ENCODE results near the gene SRGAP3. TPM values are rescaled to one million over a fixed set of nuclear protein-coding genes. Genes with fewer than 3 reads are reported as not detected.

The SRGAP3 gene
- total and polyA plus RNA-seq, 2 experiments from 2014 or later = 6.0 to 15.7 TPM

- Histone ChIP-seq H3K4me1 (ENCODE audit: low read depth) (peaks cover 1% of the 10 kb centered on the region), H3K4me3 (no peak overlapping the region), H3K27ac (no peak overlapping the region), H3K27me3 (no peaks in the 10 kb centered on the region), H3K9me3 (ENCODE audit: low read depth) (peaks cover 3% of the 10 kb centered on the region), H3K36me3 (no peaks in the 10 kb centered on the region)
- TF ChIP-seq CTCF (IDR thresholded peaks at IDR 0.05; ENCODE audit: low read depth, low read length) = no peak
- peak in 1 of 2 donors; percentile 59 for DNase-seq (ENCODE audit: low read depth in 1 of 2, low spot score in 1 of 2)
Observed at GRCh38 chr3:9153904-9154619, 95.4 kb downstream of the SRGAP3 start.

GRCh38 chr3:9151240-9151639 lies 98.2 kb downstream of the SRGAP3 start:
- no peaks in the 10 kb centered on the region for H3K36me3 ChIP-seq
- H3K27me3 ChIP-seq = no peaks in the 10 kb centered on the region
- H3K9me3 ChIP-seq (ENCODE audit: low read depth) = peaks cover 3% of the 10 kb centered on the region
- H3K27ac ChIP-seq = no peak overlapping the region
- TF ChIP-seq CTCF (IDR thresholded peaks at IDR 0.05; ENCODE audit: low read depth, low read length) = no peak
- H3K4me1 ChIP-seq (ENCODE audit: low read depth) = no peaks in the 10 kb centered on the region
- H3K4me3 ChIP-seq = no peak overlapping the region
- DNase-seq (ENCODE audit: low read depth in 1 of 2, low spot score in 1 of 2) = no peak

GRCh38 chr3:9149566-9149965 lies 99.9 kb downstream of the SRGAP3 start:
- Histone ChIP-seq H3K27me3 (no peaks in the 10 kb centered on the region), H3K4me1 (ENCODE audit: low read depth) (no peaks in the 10 kb centered on the region), H3K36me3 (no peaks in the 10 kb centered on the region), H3K4me3 (no peak overlapping the region), H3K27ac (no peak overlapping the region), H3K9me3 (ENCODE audit: low read depth) (peaks cover 3% of the 10 kb centered on the region)
- TF ChIP-seq CTCF (IDR thresholded peaks at IDR 0.05; ENCODE audit: low read depth, low read length) = no peak
- DNase-seq (ENCODE audit: low read depth in 1 of 2, low spot score in 1 of 2) = no peak

GRCh38 chr3:9147896-9148266 lies 101.6 kb downstream of the SRGAP3 start:
- Histone ChIP-seq H3K27me3 (no peaks in the 10 kb centered on the region), H3K36me3 (no peaks in the 10 kb centered on the region), H3K4me1 (ENCODE audit: low read depth) (no peaks in the 10 kb centered on the region), H3K27ac (no peak overlapping the region), H3K4me3 (no peak overlapping the region), H3K9me3 (ENCODE audit: low read depth) (peaks cover 3% of the 10 kb centered on the region)
- DNase-seq (ENCODE audit: low read depth in 1 of 2, low spot score in 1 of 2) = no peak
- no peak for TF ChIP-seq CTCF (IDR thresholded peaks at IDR 0.05; ENCODE audit: low read depth, low read length)

GRCh38 chr3:9147215-9147895 lies 102.1 kb downstream of the SRGAP3 start:
- H3K4me3 ChIP-seq = no peak overlapping the region
- H3K9me3 ChIP-seq (ENCODE audit: low read depth) = peaks cover 3% of the 10 kb centered on the region
- no peaks in the 10 kb centered on the region for H3K27me3 ChIP-seq
- H3K4me1 ChIP-seq (ENCODE audit: low read depth) = no peaks in the 10 kb centered on the region
- no peaks in the 10 kb centered on the region for H3K36me3 ChIP-seq
- DNase-seq (ENCODE audit: low read depth in 1 of 2, low spot score in 1 of 2) = no peak
- no peak overlapping the region for H3K27ac ChIP-seq
- no peak for TF ChIP-seq CTCF (IDR thresholded peaks at IDR 0.05; ENCODE audit: low read depth, low read length)
